K562 (cell line): ENCODE results near the gene GRXCR1. TPM values are rescaled to one million over a fixed set of nuclear protein-coding genes. Genes with fewer than 3 reads are reported as not detected.

ENCODE experiments used
- ATAC-seq: fragments of 200-7000 bp; cut with Tn5 transposase; 3 replicates; pipeline ENCODE4 v1.9.1; 2020; ENCODE audit warnings: moderate library complexity
- BruUV-seq: library from RNA; stranded (reverse); fragments of 400-500 nt; replicated peaks from 2 replicates; lab custom pipeline; 2021; lab: Mats Ljungman, UMichigan
- CTCF ChIA-PET: fragments of 300-600 bp; formaldehyde crosslinking; extraction: SDS; loops from one replicate; lab custom pipeline; 2021; ENCODE audit warnings: low intra/inter-chr PET ratio; lab: Yijun Ruan, JAX
- POLR2A ChIA-PET: fragments of 300-600, 350-650 bp; sonication (Branson Sonifier 250); formaldehyde crosslinking; extraction: SDS; loops from one replicate; lab custom pipeline; 2021; ENCODE audit warnings: antibody characterized with exemption, inconsistent platforms; lab: Yijun Ruan, JAX
- DNase-seq, 4 experiments: peaks; one replicate each; pipeline versions ENCODE4 v3.0.0 to v3.0.0-alpha.2; 2011 to 2018; ENCODE audit warnings: low spot score in 3 of 4, mixed read lengths in 3 of 4; ENCODE audit errors: extremely low read depth in 1 of 4
- FAIRE-seq: peaks from 2 replicates; lab custom pipeline; 2011; peaks lifted over from hg19 to GRCh38; lab: Jason Lieb, UNC
- H2AFZ ChIP-seq: 2 replicates; pipeline ENCODE4 v1.6.0; 2011; ENCODE audit warnings: low read depth, low read length, control low read depth, inconsistent platforms
- H3K27ac ChIP-seq: fragments of 200-600 bp; 3 replicates; pipeline ENCODE4 v1.8.0; 2011; ENCODE audit warnings: low read depth, mild to moderate bottlenecking, control low read depth, inconsistent platforms, low read length, moderate library complexity, mixed read lengths; ENCODE audit errors: extremely low read depth
- H3K27me3 ChIP-seq, 2 experiments: fragments of 300-600 bp in 1 of 2; 2 replicates in 1 of 2; 3 replicates in 1 of 2; pipeline versions ENCODE4 v1.6.0 to v1.8.0; 2011; ENCODE audit warnings: inconsistent platforms in 2 of 2, low read length in 2 of 2, mild to moderate bottlenecking in 1 of 2, mixed read lengths in 1 of 2, moderate library complexity in 1 of 2; ENCODE audit not compliant: control insufficient read depth in 2 of 2, insufficient read depth in 2 of 2
- H3K36me3 ChIP-seq: fragments of 300-600 bp; 3 replicates; pipeline ENCODE4 v1.8.0; 2011; ENCODE audit warnings: mild to moderate bottlenecking, low read length, inconsistent platforms; ENCODE audit not compliant: control insufficient read depth, insufficient read depth
- H3K4me1 ChIP-seq, 2 experiments: fragments of 200-600 bp in 1 of 2; replicated peaks in 1 of 2; 2 replicates in 1 of 2; 3 replicates in 1 of 2; pipeline versions ENCODE4 v1.5.1 to v1.8.0; 2011; ENCODE audit warnings: inconsistent platforms in 2 of 2, low read length in 2 of 2, mild to moderate bottlenecking in 1 of 2, mixed read lengths in 1 of 2, moderate library complexity in 1 of 2; ENCODE audit not compliant: control insufficient read depth in 2 of 2, insufficient read depth in 2 of 2
- H3K4me2 ChIP-seq: 2 replicates; pipeline ENCODE4 v1.6.1; 2011; ENCODE audit warnings: low read length, control low read depth, inconsistent platforms, mixed read lengths; ENCODE audit not compliant: insufficient read depth
- H3K4me3 ChIP-seq: fragments of 200-600 bp; sonication (generic), shearing (Covaris generic); 2 replicates; pipeline ENCODE4 v1.5.1; 2016; ENCODE audit warnings: control low read depth, inconsistent platforms
- H3K79me2 ChIP-seq: fragments of 200-600 bp; 3 replicates; pipeline ENCODE4 v1.8.0; 2011; ENCODE audit warnings: low read length, inconsistent platforms; ENCODE audit not compliant: control insufficient read depth, insufficient read depth
- H3K9ac ChIP-seq, 2 experiments: 2 replicates each; pipeline versions ENCODE4 v1.6.0 to v1.6.1; 2011; ENCODE audit warnings: low read depth in 2 of 2, low read length in 2 of 2, control low read depth in 1 of 2, inconsistent platforms in 1 of 2, mild to moderate bottlenecking in 1 of 2, mixed read lengths in 1 of 2; ENCODE audit not compliant: insufficient read depth in 1 of 2
- H3K9me1 ChIP-seq: one replicate; pipeline ENCODE4 v1.6.0; 2011; ENCODE audit warnings: inconsistent platforms, mild to moderate bottlenecking, low read length, moderate library complexity; ENCODE audit not compliant: control insufficient read depth, insufficient read depth
- H3K9me3 ChIP-seq: replicated peaks from 2 replicates; pipeline ENCODE4 v1.5.1; 2011; ENCODE audit warnings: low read depth, low read length, inconsistent platforms; ENCODE audit not compliant: control insufficient read depth, insufficient read depth
- H4K20me1 ChIP-seq: replicated peaks from 2 replicates; pipeline ENCODE4 v1.6.1; 2011; ENCODE audit warnings: low read length, inconsistent platforms, mixed read lengths; ENCODE audit not compliant: control insufficient read depth, insufficient read depth
- GTF2B ChIP-seq: IDR thresholded peaks from 2 replicates; pipeline ENCODE4 v1.6.1; 2011; ENCODE audit not compliant: insufficient read length; ENCODE audit errors: extremely low read depth
- LEF1 ChIP-seq: fragments of 450-650 bp; IDR thresholded peaks from 2 replicates; pipeline ENCODE4 v1.6.1; 2016; ENCODE audit warnings: mild to moderate bottlenecking
- NELFE ChIP-seq: IDR thresholded peaks from 2 replicates; pipeline ENCODE4 v1.6.1; 2011; ENCODE audit warnings: mild to moderate bottlenecking; ENCODE audit not compliant: insufficient read depth, insufficient read length
- RCOR1 ChIP-seq, 2 experiments: IDR thresholded peaks; 2 replicates each; pipeline ENCODE4 v1.6.1; 2012; ENCODE audit warnings: low read depth in 2 of 2, low read length in 2 of 2, borderline replicate concordance in 1 of 2, improper control_type of control experiment in 1 of 2
- ZBED1 ChIP-seq: IDR thresholded peaks from 2 replicates; pipeline ENCODE4 v1.6.1; 2014
- ZNF518B ChIP-seq: fragments of 250-450 bp; sonication (Bioruptor Pico); IDR thresholded peaks from 2 replicates; pipeline ENCODE4 v1.5.0; 2021; ENCODE audit warnings: mild to moderate bottlenecking, moderate library complexity
- ZNF583 ChIP-seq: fragments of 250-450 bp; sonication (Bioruptor Pico); IDR thresholded peaks from 2 replicates; pipeline ENCODE4 v1.4.0; 2020
- ZNF696 ChIP-seq: fragments of 250-450 bp; sonication (Bioruptor Pico); conservative IDR thresholded peaks from 2 replicates; pipeline ENCODE4 v1.4.0; 2020; ENCODE audit warnings: mild to moderate bottlenecking, moderate library complexity
- in situ Hi-C: fragments of 300-500 bp; cut with MboI; formaldehyde crosslinking; loops from 4 replicates; pipeline ENCODE4 v1.15.0; 2018; ENCODE audit warnings: inconsistent platforms, mixed read lengths
- intact Hi-C: fragments of 100-400 bp; cut with micrococcal nuclease; formaldehyde crosslinking; loops from 2 replicates; pipeline ENCODE4 v1.14.2; 2022
- polyA plus RNA-seq, 8 experiments: library from polyadenylated mRNA; depleted of rRNA in 4 of 8; stranded (reverse) in 5 of 8; unstranded in 3 of 8; fragments of >200 nt; fragmentation: Nextera tagmentation in 2 of 8; fragmentation: Illumina TruSeq in 1 of 8; extraction: Ambion mirVana in 2 of 8; extraction: Trizol in 1 of 8; gene quantifications; 2 replicates each; pipeline versions ENCODE4 v1.2.1 to v1.2.3, GENCODE V29; 2011 to 2014; ENCODE audit warnings: inconsistent platforms in 1 of 8, missing spikeins in 1 of 8
- total RNA-seq, 7 experiments: library from RNA; depleted of rRNA in 6 of 7; stranded (reverse); fragments of >200 nt in 6 of 7; fragmentation: Illumina TruSeq in 2 of 7; extraction: Trizol in 2 of 7; gene quantifications; 2 replicates each; pipeline versions ENCODE4 v1.2.1 to v1.2.3, GENCODE V29; 2011 to 2021; ENCODE audit warnings: low replicate concordance in 1 of 7
- TF ChIP-seq, protein P1 (sequence below), 2 experiments: fragments of 250-450 bp in 1 of 2; fragments of 450-650 bp in 1 of 2; sonication (Bioruptor Pico) in 1 of 2; IDR thresholded peaks; 2 replicates each; pipeline versions ENCODE4 v1.6.1 to v1.8.0; 2016 to 2021; ENCODE audit warnings: mild to moderate bottlenecking in 2 of 2, moderate library complexity in 2 of 2, missing compliant biosample characterization in 1 of 2, missing genetic modification characterization in 1 of 2

GRXCR1 gene
- total and polyA plus RNA-seq, 9 of the 15 experiments (the other 6 are each of a cell fraction or from before 2014, with no cell fraction given), result not detected

DNA sequence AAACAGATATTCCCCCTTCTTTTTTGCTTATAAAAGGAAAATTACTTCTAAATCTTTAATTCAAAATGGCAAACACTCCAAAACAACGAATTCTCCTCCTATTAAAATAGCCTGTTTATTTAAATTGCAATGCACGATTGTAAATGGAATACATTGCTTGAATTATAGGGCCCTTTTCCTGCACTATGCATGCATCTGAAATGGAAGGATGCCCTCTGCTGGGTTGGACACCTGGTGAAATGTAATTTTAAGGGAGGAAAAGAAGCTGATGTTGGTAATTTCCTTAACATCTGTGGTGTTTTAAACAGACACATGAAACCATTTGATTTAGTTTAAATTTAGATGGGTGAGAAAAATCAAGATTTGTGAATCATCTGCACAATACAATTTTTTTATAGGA is 72.8 kb downstream of the GRXCR1 start (continued):
- no peak for TF ChIP-seq ZNF696 (CRISPR knock-in tag)
- no peak for TF ChIP-seq ZNF583 (CRISPR knock-in tag)
- no peak for TF ChIP-seq ZNF518B
- TF ChIP-seq, protein P1, sequence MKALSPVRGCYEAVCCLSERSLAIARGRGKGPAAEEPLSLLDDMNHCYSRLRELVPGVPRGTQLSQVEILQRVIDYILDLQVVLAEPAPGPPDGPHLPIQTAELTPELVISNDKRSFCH (CRISPR knock-in tag; IDR thresholded peaks at IDR 0.05), result no peak
- TF ChIP-seq, protein P1 (tag; IDR thresholded peaks at IDR 0.05), result no peak
- no peak for TF ChIP-seq LEF1

- Histone ChIP-seq H3K4me3 (no peak overlapping the region), H3K27me3 (no peaks in the 10 kb centered on the region), H3K27ac (no peak overlapping the region), H3K9me1 (no peaks in the 10 kb centered on the region), H3K4me2 (no peak overlapping the region), H2AFZ (no peak overlapping the region), H3K79me2 (no peaks in the 10 kb centered on the region), H3K4me1 (no peaks in the 10 kb centered on the region), H3K9me3 (no peaks in the 10 kb centered on the region), H3K9ac (no peak overlapping the region), H4K20me1 (no peaks in the 10 kb centered on the region), H3K36me3 (no peaks in the 10 kb centered on the region)
- intact Hi-C loops (no loop called here), in situ Hi-C loops (no loop called here)
- POLR2A ChIA-PET, result no interaction called here
- TF ChIP-seq RCOR1 (IDR thresholded peaks at IDR 0.05; ENCODE audit: borderline replicate concordance in 1 of 2, low read depth in 2 of 2, low read length in 2 of 2) (no peak), NELFE (no peak), ZBED1 (no peak), GTF2B (no peak)
- FAIRE-seq, result no peak
- CTCF ChIA-PET, result no interaction called here
- ATAC-seq, result no peak
- BruUV-seq, result no TSS peak
- DNase-seq, result no peak
Measured at GRCh38 chr4:42985976-42986375, 93.5 kb downstream of the GRXCR1 start.
